Measurements from ENCODE around the gene SYNGR1. TPM values are rescaled to one million over a fixed set of nuclear protein-coding genes. Genes with fewer than 3 reads are reported as not detected.

Gene SYNGR1
- total RNA-seq, 1 experiment from 2014 or later = 7.0 TPM

- DNase-seq (ENCODE audit: low read depth) = no peak
Observed at GRCh38 chr22:39369586-39369985, 19.8 kb downstream of the SYNGR1 start.

GRCh38 chr22:39371732-39372131, 21.9 kb downstream of the SYNGR1 start:
- no peak for DNase-seq (ENCODE audit: low read depth)

DNA sequence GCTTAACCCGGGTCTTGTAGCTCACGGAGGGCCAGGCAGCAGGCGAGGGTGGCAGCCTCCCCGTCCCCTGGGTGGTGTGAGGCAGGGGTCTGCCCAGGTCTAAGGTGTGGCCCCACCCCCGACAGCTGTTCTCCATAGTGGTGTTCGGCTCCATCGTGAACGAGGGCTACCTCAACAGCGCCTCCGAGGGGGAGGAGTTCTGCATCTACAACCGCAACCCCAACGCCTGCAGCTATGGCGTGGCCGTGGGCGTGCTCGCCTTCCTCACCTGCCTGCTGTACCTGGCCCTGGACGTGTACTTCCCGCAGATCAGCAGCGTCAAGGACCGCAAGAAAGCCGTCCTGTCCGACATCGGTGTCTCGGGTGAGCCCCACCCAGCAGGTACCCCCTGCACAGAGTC, 24.4 kb downstream of the SYNGR1 start:
- no peak for DNase-seq (ENCODE audit: low read depth)

- DNase-seq (ENCODE audit: low read depth) = no peak
Observed at GRCh38 chr22:39374801-39375200, 25.0 kb downstream of the SYNGR1 start.

DNA sequence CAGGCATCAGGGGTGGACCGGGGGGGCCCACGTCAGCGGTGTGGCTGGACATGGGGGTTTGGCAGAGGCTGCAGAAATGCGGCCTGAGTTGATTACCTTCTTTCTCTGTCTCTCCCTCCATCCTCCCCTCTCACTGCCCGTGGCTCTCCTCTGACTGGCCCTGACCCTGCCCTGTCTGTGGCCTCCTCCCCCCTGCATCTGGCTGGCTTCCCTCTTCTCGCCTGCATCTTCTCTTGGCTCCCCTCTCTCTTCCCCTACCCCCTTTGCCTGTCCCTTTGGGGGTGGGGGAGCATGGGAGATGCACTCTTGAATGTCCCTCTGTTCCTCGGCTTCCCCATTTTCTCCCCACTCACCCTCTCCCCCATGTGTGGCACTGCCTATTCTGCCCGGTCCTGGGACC, 25.9 kb downstream of the SYNGR1 start:
- no peak for DNase-seq (ENCODE audit: low read depth)

- no peak for DNase-seq (ENCODE audit: low read depth)
Observed at GRCh38 chr22:39379756-39380730, 30.3 kb downstream of the SYNGR1 start.

GRCh38 chr22:39381009-39381755, 31.4 kb downstream of the SYNGR1 start:
- DNase-seq (ENCODE audit: low read depth) = peak; percentile 53

GRCh38 chr22:39381930-39382329, 32.1 kb downstream of the SYNGR1 start:
- DNase-seq (ENCODE audit: low read depth) = no peak

- DNase-seq (ENCODE audit: low read depth) = no peak
Observed at GRCh38 chr22:39382410-39382809, 32.6 kb downstream of the SYNGR1 start.

GRCh38 chr22:39383841-39384625, 34.2 kb downstream of the SYNGR1 start:
- peak; percentile 47 for DNase-seq (ENCODE audit: low read depth)

DNA sequence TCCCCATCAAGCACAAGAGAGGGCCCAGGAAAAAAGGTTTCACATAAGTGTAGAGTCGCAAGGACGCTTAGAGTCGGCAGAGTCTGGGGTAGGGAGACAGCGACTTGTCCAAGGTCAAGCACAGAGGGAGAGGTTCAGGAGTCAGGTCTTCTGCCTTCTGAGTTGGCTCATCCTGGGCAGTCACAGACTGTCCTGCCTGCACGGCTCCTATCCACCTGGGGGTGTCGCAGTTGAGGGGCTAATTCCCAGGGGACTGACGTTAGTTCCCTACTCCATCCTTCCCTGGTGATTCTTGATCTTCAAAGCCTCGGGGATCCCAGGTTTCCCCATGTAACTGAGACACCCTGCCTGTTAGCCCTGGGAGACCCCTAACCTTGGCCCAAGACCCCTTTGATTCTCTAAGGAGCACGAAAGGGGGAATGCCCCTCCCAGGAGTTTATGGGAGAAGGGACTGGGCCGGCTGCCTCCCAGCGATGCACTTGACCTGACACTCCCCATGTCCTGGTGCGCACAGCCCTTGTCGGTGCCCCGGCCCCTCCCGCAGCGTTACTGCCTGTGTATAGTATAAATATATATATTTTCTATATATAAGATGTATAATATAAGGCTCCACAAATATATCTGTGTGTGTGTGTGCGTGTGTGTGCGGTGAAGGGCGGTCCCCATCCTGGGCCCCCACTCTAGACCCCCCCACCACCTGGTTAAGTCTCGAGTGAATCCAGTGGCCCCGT, 35.1 kb downstream of the SYNGR1 start:
- DNase-seq (ENCODE audit: low read depth) = peak; percentile 18

GRCh38 chr22:39388261-39389011, 38.6 kb downstream of the SYNGR1 start:
- peak; percentile 57 for DNase-seq (ENCODE audit: low read depth)

DNA sequence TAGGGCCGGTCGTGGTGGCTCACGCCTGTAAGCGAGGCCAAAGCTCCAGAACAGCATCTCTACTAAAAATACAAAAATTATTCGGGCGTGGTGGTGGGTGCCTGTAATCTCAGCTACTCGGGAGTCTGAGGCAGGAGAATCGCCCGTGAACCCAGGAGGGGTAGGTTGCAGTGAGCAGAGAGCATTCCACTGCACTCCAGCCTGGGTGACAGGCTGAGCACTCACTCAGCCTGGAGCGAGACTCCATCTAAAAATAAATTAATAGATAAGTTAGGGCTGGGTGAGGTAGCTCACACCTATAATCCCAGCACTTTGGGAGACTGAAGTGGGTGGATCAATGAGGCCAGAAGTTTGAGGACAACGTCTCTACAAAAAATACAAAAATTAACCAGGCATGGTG, 39.6 kb downstream of the SYNGR1 start:
- DNase-seq (ENCODE audit: low read depth) = no peak

DNA sequence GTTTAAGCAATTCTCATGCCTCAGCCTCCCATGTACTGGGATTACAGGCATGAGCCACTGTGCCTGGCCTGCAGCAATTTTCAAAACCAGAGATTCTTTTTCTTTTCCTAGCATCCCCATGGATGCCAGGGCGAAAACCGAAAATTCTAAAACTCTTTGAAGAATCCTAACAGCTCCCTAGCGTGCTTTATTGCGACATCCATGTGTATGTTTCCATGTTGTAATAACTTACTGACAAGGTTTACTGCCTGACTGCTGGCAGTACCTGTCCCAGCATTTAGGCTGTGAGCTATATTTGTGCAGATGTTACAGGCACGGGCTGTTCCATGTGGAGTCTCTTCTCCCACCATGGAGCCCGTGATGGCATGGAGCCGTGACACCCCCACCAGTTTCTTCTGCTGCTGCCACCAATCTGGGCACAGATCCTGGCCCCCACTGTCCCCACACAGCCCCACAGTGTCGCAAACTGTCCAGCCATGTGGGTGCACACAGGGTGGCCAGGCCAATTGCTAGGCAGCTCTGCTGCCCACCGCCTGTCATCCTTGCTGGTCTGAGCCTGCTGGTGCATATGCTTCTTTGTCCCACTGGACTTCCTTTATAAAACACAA, 42.7 kb downstream of the SYNGR1 start:
- DNase-seq (ENCODE audit: low read depth) = no peak

GRCh38 chr22:39395936-39396796, 46.4 kb downstream of the SYNGR1 start:
- no peak for DNase-seq (ENCODE audit: low read depth)

- no peak for DNase-seq (ENCODE audit: low read depth)
Observed at GRCh38 chr22:39396797-39397195, 47.0 kb downstream of the SYNGR1 start.

- no peak for DNase-seq (ENCODE audit: low read depth)
Observed at GRCh38 chr22:39401301-39401631, 51.5 kb downstream of the SYNGR1 start.

- DNase-seq (ENCODE audit: low read depth) = no peak
Observed at GRCh38 chr22:39405346-39406085, 55.7 kb downstream of the SYNGR1 start.

GRCh38 chr22:39408173-39408572, 58.4 kb downstream of the SYNGR1 start:
- no peak for DNase-seq (ENCODE audit: low read depth)
